Measurements from ENCODE around the gene SPTBN1. TPM values are rescaled to one million over a fixed set of nuclear protein-coding genes. Genes with fewer than 3 reads are reported as not detected.

The SPTBN1 gene
- total and polyA plus RNA-seq, 2 donors (not counting 3 experiments of a cell fraction or from before 2014, with no cell fraction given), result 63.3 to 320 TPM

- CTCF ChIA-PET, result interaction anchor here (1.2 to 5.5 kb wide), 5 partner anchors 165 to 398 kb away, joined by 4 to 43 read pairs (median 18); no protein-coding TSS in a partner anchor
- Histone ChIP-seq H4K20me1 (replicated peaks; ENCODE audit: control insufficient read depth, extremely low read depth, insufficient read depth, low read length) (no peaks in the 10 kb centered on the region), H3K9me3 (replicated peaks; ENCODE audit: control insufficient read depth, insufficient read depth, low read length) (no peaks in the 10 kb centered on the region), H3K27ac (ENCODE audit: insufficient read depth, low read depth, low read length) (no peak overlapping the region), H3K36me3 (ENCODE audit: control insufficient read depth in 2 of 2, extremely low read depth in 1 of 2, insufficient read depth in 2 of 2, low read length in 2 of 2) (no peaks in the 10 kb centered on the region), H2AFZ (ENCODE audit: low read depth, low read length) (no peak overlapping the region), H3K9ac (replicated peaks; ENCODE audit: extremely low read depth, insufficient read depth, low read length) (no peak overlapping the region), H3K4me1 (ENCODE audit: control insufficient read depth, extremely low read depth, insufficient read depth, low read length) (no peaks in the 10 kb centered on the region), H3K9me1 (replicated peaks; ENCODE audit: control insufficient read depth, extremely low read depth, insufficient read depth, low read length) (no peaks in the 10 kb centered on the region), H3K4me3 (replicated peaks in 1 of 3; ENCODE audit: insufficient read depth in 1 of 3, low read depth in 1 of 3, low read length in 3 of 3) (no peak overlapping the region), H3K79me2 (ENCODE audit: control insufficient read depth, insufficient read depth, low read length) (peaks cover 6% of the 10 kb centered on the region), H3K4me2 (ENCODE audit: insufficient read depth, low read length) (no peak overlapping the region), H3K27me3 (ENCODE audit: control insufficient read depth in 2 of 2, insufficient read depth in 2 of 2, low read length in 2 of 2) (no peaks in the 10 kb centered on the region)
- POLR2A ChIA-PET, result no interaction called here
- no peak for DNase-seq (ENCODE audit: low read depth, low spot score)
- TF ChIP-seq CTCF (IDR thresholded peaks at IDR 0.05; ENCODE audit: extremely low read depth in 1 of 2, insufficient read depth in 1 of 2, low read depth in 1 of 2, low read length in 2 of 2), result no peak
- no peak for TF ChIP-seq MYC (IDR thresholded peaks at IDR 0.05; ENCODE audit: low read depth, low read length)
- TF ChIP-seq POLR2A (IDR thresholded peaks at IDR 0.05; ENCODE audit: low read depth, low read length), result no peak
- TF ChIP-seq, protein P1, sequence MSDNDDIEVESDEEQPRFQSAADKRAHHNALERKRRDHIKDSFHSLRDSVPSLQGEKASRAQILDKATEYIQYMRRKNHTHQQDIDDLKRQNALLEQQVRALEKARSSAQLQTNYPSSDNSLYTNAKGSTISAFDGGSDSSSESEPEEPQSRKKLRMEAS (IDR thresholded peaks at IDR 0.05; ENCODE audit: insufficient read depth, insufficient read length), result no peak
- TF ChIP-seq GATA2 (IDR thresholded peaks at IDR 0.05; ENCODE audit: insufficient read depth, insufficient read length, low read depth, low read length), result no peak
- no peak for TF ChIP-seq EZH2 (IDR thresholded peaks at IDR 0.05; ENCODE audit: borderline replicate concordance, low read depth, low read length, severe bottlenecking)
- TF ChIP-seq JUN (IDR thresholded peaks at IDR 0.05; ENCODE audit: borderline replicate concordance, insufficient read depth, insufficient read length, low read depth), result no peak
- dilution Hi-C loops (cut with MboI; ENCODE audit: extremely low pct_ligation_motif_present, low sequenced_read_pairs) (no loop called here), intact Hi-C loops (cut with micrococcal nuclease) (no loop called here)
- no peak for FAIRE-seq
- no TSS peak for BruUV-seq (replicated peaks)
Observed at GRCh38 chr2:54504866-54505265, 48.7 kb downstream of the SPTBN1 start.
